A673 (cell line): ENCODE results near the gene PPP1CA. TPM values are rescaled to one million over a fixed set of nuclear protein-coding genes. Genes with fewer than 3 reads are reported as not detected.

Experiments
- BruUV-seq: library from RNA; stranded (reverse); fragments of 400-500 nt; replicated peaks from 2 replicates; lab custom pipeline; 2021; lab: Mats Ljungman, UMichigan
- CTCF ChIA-PET: fragments of 300-600 bp; sonication (Branson Sonifier 250); formaldehyde crosslinking; loops from one replicate; lab custom pipeline; 2022; ENCODE audit warnings: antibody characterized with exemption; lab: Charles Lee
- POLR2A ChIA-PET: fragments of 300-600 bp; sonication (Branson Sonifier 250); formaldehyde crosslinking; loops from one replicate; lab custom pipeline; 2022; ENCODE audit warnings: antibody characterized with exemption; ENCODE audit not compliant: low non-redundant PET; lab: Charles Lee
- DNase-seq: peaks from one replicate; pipeline ENCODE4 v3.0.0-alpha.2; 2015; ENCODE audit warnings: low spot score
- H3K27ac ChIP-seq: fragments of 200-600 bp; sonication (generic); 2 replicates; pipeline ENCODE4 v1.5.1; 2016; ENCODE audit warnings: mixed run types, low read depth, mild to moderate bottlenecking, mixed read lengths, antibody characterized with exemption, low read length; ENCODE audit not compliant: poor library complexity, severe bottlenecking
- H3K27me3 ChIP-seq: fragments of 200-600 bp; sonication (generic); replicated peaks from 2 replicates; pipeline ENCODE4 v1.6.1; 2017; ENCODE audit warnings: mixed run types, low read depth, mild to moderate bottlenecking, mixed read lengths, antibody characterized with exemption, low read length; ENCODE audit not compliant: insufficient read depth, poor library complexity
- H3K36me3 ChIP-seq: fragments of 200-600 bp; sonication (generic); 2 replicates; pipeline ENCODE4 v1.6.1; 2016; ENCODE audit warnings: mixed run types, mild to moderate bottlenecking, mixed read lengths, antibody characterized with exemption, low read length; ENCODE audit not compliant: insufficient read depth, poor library complexity, severe bottlenecking
- H3K4me1 ChIP-seq: fragments of 200-600 bp; sonication (generic); 2 replicates; pipeline ENCODE4 v1.6.1; 2017; ENCODE audit warnings: mixed run types, mild to moderate bottlenecking, mixed read lengths, antibody characterized with exemption, low read length; ENCODE audit not compliant: insufficient read depth, poor library complexity, severe bottlenecking
- H3K4me3 ChIP-seq: fragments of 200-600 bp; sonication (generic); 2 replicates; pipeline ENCODE4 v1.5.1; 2016; ENCODE audit warnings: low read depth, mixed run types, mild to moderate bottlenecking, mixed read lengths, low read length; ENCODE audit not compliant: poor library complexity, severe bottlenecking
- H3K9me3 ChIP-seq: fragments of 200-600 bp; sonication (generic); 2 replicates; pipeline ENCODE4 v1.6.1; 2016; ENCODE audit warnings: mixed run types, low read depth, mild to moderate bottlenecking, mixed read lengths, antibody characterized with exemption, low read length; ENCODE audit not compliant: poor library complexity, severe bottlenecking
- CTCF ChIP-seq: fragments of 300-800, 200-600 bp; sonication (generic); conservative IDR thresholded peaks from 2 replicates; pipeline ENCODE4 v1.5.1; 2017; ENCODE audit warnings: low read depth, mild to moderate bottlenecking, antibody characterized with exemption, low read length, moderate library complexity, mixed read lengths
- EZH2 ChIP-seq: fragments of 200-600 bp; sonication (generic); IDR thresholded peaks from 2 replicates; pipeline ENCODE4 v1.6.1; 2017; ENCODE audit warnings: borderline replicate concordance, low read depth, mild to moderate bottlenecking, mixed read lengths, antibody characterized with exemption, low read length; ENCODE audit not compliant: poor library complexity, severe bottlenecking
- intact Hi-C: fragments of 100-400 bp; cut with micrococcal nuclease; formaldehyde crosslinking; loops from one replicate; pipeline ENCODE4 v1.10.0; 2022; ENCODE audit not compliant: unreplicated experiment
- total RNA-seq: library from RNA; stranded (reverse); gene quantifications from 2 replicates; pipeline ENCODE4 v1.2.3, GENCODE V29; 2021

PPP1CA gene
- total RNA-seq, 1 experiment from 2014 or later = 239 TPM

GRCh38 chr11:67418476-67419281 lies 17.0 kb upstream of the PPP1CA start:
- CTCF ChIA-PET = no interaction called here
- Histone ChIP-seq H3K4me3 (no peak overlapping the region), H3K27ac (no peak overlapping the region), H3K36me3 (no peaks in the 10 kb centered on the region), H3K9me3 (no peaks in the 10 kb centered on the region), H3K4me1 (peaks cover 36% of the 10 kb centered on the region), H3K27me3 (no peaks in the 10 kb centered on the region)
- intact Hi-C loops = no loop called here
- TF ChIP-seq EZH2 = no peak
- TF ChIP-seq CTCF = no peak
- POLR2A ChIA-PET = no interaction called here
- BruUV-seq = no TSS peak
- DNase-seq = no peak

- CTCF ChIA-PET = interaction anchor here (0.6 to 1.0 kb wide), 2 partner anchors 16 to 147 kb away, joined by 3 to 4 read pairs; partner anchors contain the start of gene PPP1CA
- H3K27me3 ChIP-seq = no peaks in the 10 kb centered on the region
- no peaks in the 10 kb centered on the region for H3K36me3 ChIP-seq
- POLR2A ChIA-PET = no interaction called here
- H3K4me3 ChIP-seq = no peak overlapping the region
- peaks cover 36% of the 10 kb centered on the region for H3K4me1 ChIP-seq
- intact Hi-C loops = no loop called here
- TF ChIP-seq CTCF (no peak), EZH2 (no peak)
- DNase-seq = no peak
- H3K9me3 ChIP-seq = no peaks in the 10 kb centered on the region
- H3K27ac ChIP-seq = peak overlapping the region; percentile 27
- no TSS peak for BruUV-seq
Observed at GRCh38 chr11:67417425-67417824, 15.8 kb upstream of the PPP1CA start.

GRCh38 chr11:67416416-67417335 lies 15.0 kb upstream of the PPP1CA start:
- ChIA-PET CTCF (interaction anchor here (1.0 kb wide), 1 partner anchor 15 kb away, joined by 4 read pairs; the partner anchor contains the start of gene PPP1CA), POLR2A (no interaction called here)
- Histone ChIP-seq H3K36me3 (no peaks in the 10 kb centered on the region), H3K27ac (peak overlapping the region; percentile 27), H3K4me3 (no peak overlapping the region), H3K9me3 (no peaks in the 10 kb centered on the region), H3K4me1 (peaks cover 36% of the 10 kb centered on the region), H3K27me3 (no peaks in the 10 kb centered on the region)
- peak; percentile 92 for DNase-seq
- BruUV-seq = no TSS peak
- TF ChIP-seq EZH2 (no peak), CTCF (no peak)
- intact Hi-C loops = no loop called here
